Anterior cingulate cortex (tissue), 58 donors: Measurements from ENCODE around the gene PCSK1N.

Source experiments
- DNase-seq, 58 donors: peaks; one replicate each; lab custom pipeline; 2025; lab: John Stamatoyannopoulos, UW

PCSK1N gene

GRCh38 chrX:48791063-48791820 lies 44.2 kb downstream of the PCSK1N start:
- DNase-seq: no peak

- DNase-seq: no peak
These were observed 44.9 kb downstream of the PCSK1N start for GRCh38 chrX:48790477-48790876.

- DNase-seq: no peak
These were observed 45.8 kb downstream of the PCSK1N start for GRCh38 chrX:48789366-48790220.

- DNase-seq: no peak
These were observed 47.6 kb downstream of the PCSK1N start for GRCh38 chrX:48787505-48788443.

GRCh38 chrX:48786825-48787504 lies 48.4 kb downstream of the PCSK1N start:
- DNase-seq: no peak

GRCh38 chrX:48786341-48786800 lies 49.0 kb downstream of the PCSK1N start, which contains the start of gene GATA1:
Gene GATA1, plus strand, starts transcription at chrX:48786590. Its CDS starts 4,520 bp downstream, at chrX:48791110.
- DNase-seq: no peak

- no peak for DNase-seq
These were observed 49.7 kb downstream of the PCSK1N start for GRCh38 chrX:48785540-48786214.

GRCh38 chrX:48785186-48785539 lies 50.2 kb downstream of the PCSK1N start:
- DNase-seq: no peak

- no peak for DNase-seq
These were observed 50.7 kb downstream of the PCSK1N start for GRCh38 chrX:48784726-48785125.

GRCh38 chrX:48782795-48783194 lies 52.6 kb downstream of the PCSK1N start:
- no peak for DNase-seq

GRCh38 chrX:48782216-48782615 lies 53.2 kb downstream of the PCSK1N start:
- no peak for DNase-seq

- no peak for DNase-seq
These were observed 53.7 kb downstream of the PCSK1N start for GRCh38 chrX:48781705-48782104.
